Left ventricle myocardium superior (tissue), 1 donor: ENCODE measurements around the gene CHCHD1. TPM values are rescaled to one million over a fixed set of nuclear protein-coding genes. Genes with fewer than 3 reads are reported as not detected.
"Not testable (repeated sequence)": the region's sequence is repeated elsewhere in the genome, so short reads cannot be mapped to it uniquely, and the experiment has no call there.

Experiments
- ATAC-seq: fragments of 200-7000 bp; cut with Tn5 transposase; one replicate; pipeline ENCODE4 v1.9.1; 2020; ENCODE audit warnings: mild to moderate bottlenecking, moderate library complexity
- DNase-seq: peaks from one replicate; pipeline ENCODE4 v3.0.0-alpha.2; 2020
- intact Hi-C: fragments of 100-400 bp; cut with micrococcal nuclease; formaldehyde crosslinking; loops from one replicate; pipeline ENCODE4 v1.11.0; 2022
- total RNA-seq: library from RNA; stranded (reverse); fragmentation: NEBNext Ultra II Directional; extraction: Animal tissue kit (Norgen Biotek cat#: 25700); gene quantifications from one replicate; pipeline ENCODE4 v1.2.1, GENCODE V29; 2021
- donor health status: DM: no; HTN: yes; CAD: no; lungs with severe emphysema.

CHCHD1 gene
- total RNA-seq, 1 donor from 2014 or later, result 29.2 TPM

GRCh38 chr10:73823391-73823790, 41.5 kb downstream of the CHCHD1 start:
- DNase-seq (no peak), ATAC-seq (no peak)
- intact Hi-C loops, result no loop called here

- ATAC-seq (no peak), DNase-seq (no peak)
- intact Hi-C loops, result no loop called here
Measured at GRCh38 chr10:73824146-73824725, 42.4 kb downstream of the CHCHD1 start.

- intact Hi-C loops, result no loop called here
- DNase-seq, result no peak
- ATAC-seq, result no peak
Measured at GRCh38 chr10:73827346-73828089, 45.7 kb downstream of the CHCHD1 start.

- no peak for DNase-seq
- no peak for ATAC-seq
- intact Hi-C loops, result no loop called here
Measured at GRCh38 chr10:73828161-73828560, 46.3 kb downstream of the CHCHD1 start.

GRCh38 chr10:73829090-73829489, 47.2 kb downstream of the CHCHD1 start:
- ATAC-seq, intact Hi-C loops, DNase-seq: not testable (repeated sequence)

Other genes starting within 250 kb of the CHCHD1 start
- 22.4 TPM for gene USP54, start 190.7 kb upstream of the CHCHD1 start, total RNA-seq
- gene MYOZ1, start 140.6 kb upstream of the CHCHD1 start, total RNA-seq, result 0.32 TPM
- gene SYNPO2L, start 126.0 kb upstream of the CHCHD1 start, total RNA-seq, result 237 TPM
- 3.2 TPM for gene AGAP5, start 83.9 kb upstream of the CHCHD1 start, total RNA-seq
- 50.5 TPM for gene SEC24C, start 37.7 kb upstream of the CHCHD1 start, total RNA-seq
- 53.9 TPM for gene ZSWIM8, start 3.6 kb downstream of the CHCHD1 start, total RNA-seq
- 11.7 TPM for gene NDST2, start 29.6 kb downstream of the CHCHD1 start, total RNA-seq
- 11.9 TPM for gene CAMK2G, start 92.5 kb downstream of the CHCHD1 start, total RNA-seq
- 6.6 TPM for gene PLAU, start 129.1 kb downstream of the CHCHD1 start, total RNA-seq
- 238 TPM for gene VCL, start 216.1 kb downstream of the CHCHD1 start, total RNA-seq